HG02884 (cell line): ENCODE results near the gene PPFIA2.
"Not testable (repeated sequence)": the region's sequence is repeated elsewhere in the genome, so short reads cannot be mapped to it uniquely, and the experiment has no call there.

Experiments
- ATAC-seq: cut with Tn5 transposase; IDR thresholded peaks from one replicate; pipeline ENCODE4 v1.9.1; 2021; ENCODE audit warnings: mild to moderate bottlenecking, moderate library complexity; ENCODE audit not compliant: unreplicated experiment

Gene PPFIA2

DNA sequence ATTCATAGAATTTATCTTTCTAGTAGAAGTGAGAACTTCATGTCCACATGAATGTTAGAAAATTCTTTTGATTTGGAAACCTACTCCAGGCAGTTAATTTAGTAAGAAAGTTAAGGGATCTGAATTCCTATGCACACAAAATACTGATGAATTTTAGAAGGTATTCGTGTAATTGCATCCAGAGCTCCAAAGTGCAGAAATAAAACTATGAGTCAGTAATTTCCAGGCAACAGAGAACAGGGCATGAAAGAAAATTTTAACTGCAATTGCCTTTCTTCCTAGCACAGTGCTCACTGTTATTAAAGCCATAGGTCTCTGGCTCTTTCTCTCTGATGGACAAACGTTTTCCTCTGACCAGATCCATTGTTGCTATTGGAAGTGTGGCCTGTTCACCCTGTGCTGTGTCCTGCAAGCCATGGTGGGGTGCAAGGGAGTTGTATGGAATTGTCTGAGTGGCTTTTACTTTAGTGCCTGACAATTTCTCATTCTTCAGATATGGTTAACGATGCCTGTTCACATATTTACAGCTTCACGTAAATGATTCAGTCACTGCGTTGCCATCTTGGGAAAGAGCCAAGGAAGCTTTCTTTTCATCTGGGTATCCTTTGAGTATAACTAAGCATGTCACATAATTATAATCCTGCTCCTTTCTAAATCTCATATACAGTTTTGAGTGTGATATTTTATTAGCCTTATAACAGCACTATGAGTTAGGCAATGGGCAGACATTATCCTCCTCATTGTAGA, 536.1 kb downstream of the PPFIA2 start:
- ATAC-seq = no peak

DNA sequence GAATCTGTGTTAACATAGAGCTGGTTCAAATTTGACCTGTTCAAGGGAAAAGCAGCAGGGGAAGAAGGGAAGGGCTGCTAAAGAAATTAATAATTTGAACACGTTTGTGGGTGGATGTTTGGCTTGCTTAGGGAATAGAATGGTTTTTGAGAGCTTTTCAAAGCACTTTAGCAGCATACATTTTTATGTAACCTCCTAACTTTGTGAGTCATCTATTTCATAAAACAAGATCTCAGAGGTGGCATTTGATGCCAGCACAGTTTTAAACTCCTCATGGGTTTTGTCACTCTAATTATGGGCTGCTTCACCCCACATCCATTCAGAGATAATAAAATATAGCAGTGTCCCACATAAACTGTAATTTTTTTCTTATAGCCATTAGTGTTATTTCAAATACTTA, 537.5 kb downstream of the PPFIA2 start:
- ATAC-seq = no peak

DNA sequence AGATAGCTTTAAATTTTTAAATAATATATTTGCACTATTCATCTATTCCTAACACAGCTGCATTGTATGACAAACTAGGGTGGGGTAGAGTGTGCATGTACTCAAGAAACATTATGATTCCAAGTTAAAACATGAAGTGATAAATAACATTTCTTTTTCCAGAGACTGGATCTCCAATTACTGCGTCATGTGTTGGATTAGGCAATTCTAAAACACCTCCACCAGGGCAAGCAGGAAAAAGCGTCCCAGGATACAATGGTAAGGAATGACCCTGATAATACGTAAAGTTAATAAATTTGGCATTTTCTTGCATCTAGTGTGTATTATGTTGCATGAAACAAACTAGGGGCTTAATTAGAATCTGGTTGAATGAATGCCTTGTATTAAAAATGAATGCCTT, 542.4 kb downstream of the PPFIA2 start:
- no peak for ATAC-seq

DNA sequence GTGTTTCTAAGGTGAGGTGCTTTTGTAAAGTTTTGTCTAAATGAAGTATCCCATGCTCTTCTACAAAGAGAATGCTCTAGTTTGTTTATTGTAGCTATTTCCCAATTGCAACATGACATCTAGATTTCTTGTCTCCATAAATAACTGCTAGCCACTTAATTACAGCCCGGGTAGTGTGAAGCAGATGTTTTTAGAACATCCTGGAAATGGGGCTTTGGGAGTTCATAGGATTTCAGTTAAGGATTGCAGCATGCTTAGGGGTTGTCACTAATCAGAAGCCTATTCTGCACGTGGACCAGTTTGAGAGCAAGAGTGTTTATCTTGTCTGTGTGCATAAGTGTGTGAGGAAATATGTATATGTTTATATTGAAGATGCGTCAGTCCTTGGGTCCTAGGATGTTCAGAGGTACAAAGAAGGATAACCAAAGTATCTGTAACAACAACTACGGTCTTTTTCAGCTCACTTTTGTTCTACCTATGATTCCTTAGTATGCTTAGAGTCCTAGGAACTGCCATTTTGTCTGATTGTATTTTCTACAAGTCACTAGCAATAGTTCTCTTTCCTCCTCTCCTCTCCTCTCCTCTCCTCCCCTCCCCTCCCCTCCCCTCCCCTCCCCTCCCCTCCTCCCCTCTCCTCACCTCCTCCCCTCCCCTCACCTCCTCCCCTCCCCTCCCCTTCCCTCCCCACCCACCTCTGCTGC, 546.0 kb downstream of the PPFIA2 start:
- ATAC-seq = no peak

DNA sequence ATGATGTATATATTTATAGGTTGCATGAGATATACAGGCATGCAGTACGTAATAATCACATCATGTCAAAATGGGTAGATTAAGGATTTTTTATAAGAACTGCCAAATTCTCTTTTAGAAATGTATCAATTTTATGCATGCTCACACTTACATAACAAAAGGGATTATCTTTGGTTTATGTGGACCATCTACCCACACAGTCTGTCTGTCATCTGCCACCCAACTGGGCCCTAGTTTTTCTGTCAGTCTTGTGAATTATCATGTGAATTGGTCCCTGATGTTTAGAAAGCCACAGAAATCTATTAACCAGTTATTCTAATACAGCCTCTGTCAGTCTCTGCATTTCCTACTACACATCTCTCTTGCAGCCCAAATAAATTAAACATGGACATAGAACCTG, 547.8 kb downstream of the PPFIA2 start:
- no peak for ATAC-seq

DNA sequence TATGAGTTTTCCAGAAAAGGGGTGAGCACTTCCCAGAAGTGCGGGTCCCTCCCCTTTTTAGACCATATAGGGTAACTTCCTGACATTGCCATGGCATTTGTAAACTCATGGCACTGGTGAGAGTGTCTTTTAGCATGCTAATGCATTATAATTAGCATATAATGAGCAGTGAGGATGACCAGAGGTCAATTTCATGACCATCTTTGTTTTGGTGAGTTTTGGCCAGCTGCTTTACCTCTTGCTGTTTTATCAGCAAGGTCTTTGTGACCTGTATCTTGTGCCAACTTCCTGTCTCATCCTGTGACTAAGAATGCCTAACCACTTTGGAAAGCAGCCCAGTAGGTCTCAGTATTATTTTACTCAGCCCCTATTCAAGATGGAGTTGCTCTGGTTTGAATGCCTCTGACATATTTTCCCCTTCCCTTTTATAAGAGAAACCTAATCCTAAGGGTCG, 549.4 kb downstream of the PPFIA2 start:
- not testable (repeated sequence) for ATAC-seq

DNA sequence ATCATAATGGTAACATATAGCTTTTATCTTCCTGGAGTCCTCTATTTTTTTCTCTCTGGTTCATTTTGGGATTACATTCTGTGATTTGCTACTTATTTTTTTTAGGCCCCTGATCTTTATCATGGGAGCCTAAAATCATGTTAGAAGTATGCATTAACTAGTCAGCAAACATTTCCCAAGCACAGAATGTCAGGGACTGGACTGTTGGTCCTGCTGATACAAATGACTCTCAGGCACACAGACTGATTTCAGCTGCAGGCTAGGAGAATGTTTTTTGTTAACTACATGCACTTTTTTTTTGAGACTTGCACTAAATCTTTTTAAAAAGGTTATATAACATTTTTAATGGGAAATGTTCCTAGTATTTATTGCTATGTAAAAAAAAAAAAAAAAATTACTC, 550.1 kb downstream of the PPFIA2 start:
- ATAC-seq = no peak

DNA sequence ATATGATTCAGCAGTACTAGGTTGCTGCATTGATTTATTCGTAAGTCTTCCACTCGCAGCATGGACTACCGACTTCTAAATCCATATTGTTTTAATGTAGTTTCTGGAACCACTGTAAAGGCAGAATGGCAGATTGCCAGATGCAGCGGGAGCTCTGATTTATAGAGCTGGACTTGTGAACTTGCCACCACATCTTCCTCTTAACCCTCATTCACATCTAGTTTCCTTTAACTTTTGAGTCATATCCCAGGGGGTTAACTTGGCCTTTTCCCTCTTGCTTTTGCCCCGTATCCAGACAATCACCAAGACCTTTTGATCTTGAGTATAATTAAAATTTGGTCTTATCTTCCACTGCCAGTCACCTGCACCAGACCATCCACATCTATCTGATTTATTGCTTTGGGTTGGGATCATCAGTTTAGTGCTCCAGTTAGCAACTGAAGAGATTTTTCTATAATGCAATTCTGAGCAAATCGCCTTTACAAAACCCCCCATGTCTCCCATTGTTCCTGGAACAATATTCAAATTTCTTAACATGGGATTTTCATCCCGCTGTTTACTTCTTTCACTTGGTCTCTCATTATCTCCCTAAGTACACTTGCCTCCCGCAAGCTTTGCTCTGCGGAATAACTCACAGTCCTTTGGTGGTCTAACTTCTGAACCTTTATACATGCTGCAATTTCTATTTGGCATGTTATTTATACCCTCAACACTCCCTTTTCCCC, 550.8 kb downstream of the PPFIA2 start:
- ATAC-seq = no peak
